HG02763 (cell line): ENCODE results near the gene NBPF14.
A peak's percentile ranks its signal among the peaks of the same experiment; 100 is the strongest.
"Not testable (repeated sequence)": the region's sequence is repeated elsewhere in the genome, so short reads cannot be mapped to it uniquely, and the experiment has no call there.

Source experiments
- ATAC-seq: cut with Tn5 transposase; IDR thresholded peaks from one replicate; pipeline ENCODE4 v1.9.1; 2021; ENCODE audit warnings: mild to moderate bottlenecking, moderate library complexity; ENCODE audit not compliant: unreplicated experiment

NBPF14 gene, protein sequence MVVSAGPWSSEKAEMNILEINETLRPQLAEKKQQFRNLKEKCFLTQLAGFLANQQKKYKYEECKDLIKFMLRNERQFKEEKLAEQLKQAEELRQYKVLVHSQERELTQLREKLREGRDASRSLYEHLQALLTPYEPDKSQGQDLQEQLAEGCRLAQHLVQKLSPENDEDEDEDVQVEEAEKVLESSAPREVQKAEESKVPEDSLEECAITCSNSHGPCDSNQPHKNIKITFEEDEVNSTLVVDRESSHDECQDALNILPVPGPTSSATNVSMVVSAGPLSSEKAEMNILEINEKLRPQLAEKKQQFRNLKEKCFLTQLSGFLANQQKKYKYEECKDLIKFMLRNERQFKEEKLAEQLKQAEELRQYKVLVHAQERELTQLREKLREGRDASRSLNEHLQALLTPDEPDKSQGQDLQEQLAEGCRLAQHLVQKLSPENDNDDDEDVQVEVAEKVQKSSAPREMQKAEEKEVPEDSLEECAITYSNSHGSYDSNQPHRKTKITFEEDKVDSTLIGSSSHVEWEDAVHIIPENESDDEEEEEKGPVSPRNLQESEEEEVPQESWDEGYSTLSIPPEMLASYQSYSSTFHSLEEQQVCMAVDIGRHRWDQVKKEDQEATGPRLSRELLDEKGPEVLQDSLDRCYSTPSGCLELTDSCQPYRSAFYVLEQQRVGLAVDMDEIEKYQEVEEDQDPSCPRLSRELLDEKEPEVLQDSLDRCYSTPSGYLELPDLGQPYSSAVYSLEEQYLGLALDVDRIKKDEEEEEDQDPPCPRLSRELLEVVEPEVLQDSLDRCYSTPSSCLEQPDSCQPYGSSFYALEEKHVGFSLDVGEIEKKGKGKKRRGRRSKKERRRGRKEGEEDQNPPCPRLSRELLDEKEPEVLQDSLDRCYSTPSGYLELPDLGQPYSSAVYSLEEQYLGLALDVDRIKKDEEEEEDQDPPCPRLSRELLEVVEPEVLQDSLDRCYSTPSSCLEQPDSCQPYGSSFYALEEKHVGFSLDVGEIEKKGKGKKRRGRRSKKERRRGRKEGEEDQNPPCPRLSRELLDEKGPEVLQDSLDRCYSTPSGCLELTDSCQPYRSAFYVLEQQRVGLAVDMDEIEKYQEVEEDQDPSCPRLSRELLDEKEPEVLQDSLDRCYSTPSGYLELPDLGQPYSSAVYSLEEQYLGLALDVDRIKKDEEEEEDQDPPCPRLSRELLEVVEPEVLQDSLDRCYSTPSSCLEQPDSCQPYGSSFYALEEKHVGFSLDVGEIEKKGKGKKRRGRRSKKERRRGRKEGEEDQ (N-terminal part only)

DNA sequence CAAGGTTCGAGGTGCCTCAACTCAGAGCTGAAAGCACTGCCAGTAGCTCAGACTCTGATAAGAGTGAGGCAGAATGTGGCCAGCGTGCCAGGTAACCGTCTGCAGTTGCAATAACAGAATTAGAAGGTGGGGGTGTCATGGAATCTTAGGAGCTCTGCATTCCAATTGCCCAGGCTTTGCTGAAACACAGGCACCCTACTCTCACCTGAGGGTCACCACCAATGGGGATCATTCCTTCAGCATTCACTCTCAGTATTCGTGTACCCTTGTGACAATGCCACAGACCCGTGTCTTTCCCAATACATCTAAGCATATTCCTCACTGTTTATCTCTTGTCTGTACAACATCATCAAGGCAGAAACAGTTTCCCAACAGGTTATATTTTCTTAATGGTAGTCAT is at the start of gene NBPF14:
TSS of gene NBPF14 (minus strand) at position 101 of the 400 bp plus-strand sequence. CDS start 294 bp downstream, outside the sequence.
- not testable (repeated sequence) for ATAC-seq

DNA sequence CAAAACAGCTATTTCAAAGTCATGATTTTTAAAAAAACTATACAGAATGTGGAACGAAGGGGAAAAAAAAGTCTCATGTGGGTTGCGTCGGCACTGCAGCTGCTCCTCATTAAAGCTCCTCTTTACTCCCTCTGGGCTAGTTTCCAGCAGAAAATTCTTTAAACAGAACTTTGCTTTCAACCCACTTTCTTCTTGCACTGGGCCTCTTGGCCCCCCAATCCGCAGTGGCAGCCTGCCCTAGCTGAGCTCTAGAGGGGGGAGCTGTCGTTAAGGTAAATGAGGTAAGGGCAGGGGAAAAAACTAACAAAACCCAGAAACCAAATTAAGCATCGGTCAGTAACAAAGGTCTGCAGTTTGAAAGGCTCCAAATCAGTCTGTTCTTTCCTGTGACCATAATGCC is 29.6 kb upstream of the NBPF14 start:
- ATAC-seq: not testable (repeated sequence)

DNA sequence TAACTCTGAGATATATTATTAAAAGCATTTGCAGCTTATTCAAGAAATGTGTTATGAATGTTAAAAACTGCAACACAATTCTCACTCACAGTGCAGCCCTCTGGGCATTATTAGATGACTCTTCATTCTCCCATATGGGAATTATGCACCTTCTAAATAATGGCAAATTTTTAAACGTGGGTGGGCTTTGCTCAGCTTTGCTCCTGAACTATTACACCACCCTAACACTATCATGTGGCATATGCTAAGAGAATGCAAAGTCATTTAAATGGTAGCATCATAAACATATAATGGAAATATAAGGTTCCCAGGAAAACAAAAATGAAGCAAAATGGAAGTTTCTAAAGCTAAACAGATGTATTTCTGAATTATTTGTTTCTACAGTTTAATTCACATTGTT is 22.4 kb upstream of the NBPF14 start:
- not testable (repeated sequence) for ATAC-seq

DNA sequence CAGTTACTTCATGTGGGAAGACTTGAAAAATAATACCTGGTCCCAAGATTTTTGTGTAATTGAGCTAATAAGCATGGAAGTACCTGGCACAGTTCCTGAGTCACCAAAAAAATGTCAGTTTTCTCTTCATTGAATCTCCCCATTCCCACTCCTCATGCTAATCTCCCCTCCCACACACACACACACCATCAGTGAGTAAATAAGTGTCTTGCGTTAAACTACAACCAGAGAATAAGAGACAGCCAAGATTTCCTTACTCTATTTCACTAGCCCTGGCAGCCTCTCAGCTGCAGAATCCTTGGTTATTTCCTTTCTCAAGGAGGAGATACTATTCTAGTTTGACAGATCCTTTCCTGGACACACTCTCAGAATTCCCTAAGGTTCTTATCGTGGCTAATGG is 9.5 kb upstream of the NBPF14 start:
- ATAC-seq: not testable (repeated sequence)

DNA sequence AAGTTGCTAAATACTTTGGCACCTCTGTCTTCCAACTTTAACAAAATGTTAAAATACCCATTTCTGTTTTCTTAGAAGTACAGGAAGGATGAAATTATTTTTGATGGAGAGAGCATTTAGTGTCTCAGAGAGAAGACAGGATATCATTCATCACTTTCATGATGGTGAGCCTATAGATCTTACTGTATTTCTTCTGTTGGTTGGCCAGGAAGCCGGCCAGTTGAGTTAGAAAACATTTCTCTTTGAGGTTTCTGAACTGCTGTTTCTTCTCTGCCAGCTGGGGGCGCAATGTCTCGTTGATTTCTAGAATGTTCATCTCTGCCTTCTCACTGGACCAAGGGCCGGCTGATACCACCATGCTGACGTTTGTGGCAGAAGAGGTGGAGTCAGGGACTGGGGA is 451 bp downstream of the NBPF14 start:
- ATAC-seq: not testable (repeated sequence)

DNA sequence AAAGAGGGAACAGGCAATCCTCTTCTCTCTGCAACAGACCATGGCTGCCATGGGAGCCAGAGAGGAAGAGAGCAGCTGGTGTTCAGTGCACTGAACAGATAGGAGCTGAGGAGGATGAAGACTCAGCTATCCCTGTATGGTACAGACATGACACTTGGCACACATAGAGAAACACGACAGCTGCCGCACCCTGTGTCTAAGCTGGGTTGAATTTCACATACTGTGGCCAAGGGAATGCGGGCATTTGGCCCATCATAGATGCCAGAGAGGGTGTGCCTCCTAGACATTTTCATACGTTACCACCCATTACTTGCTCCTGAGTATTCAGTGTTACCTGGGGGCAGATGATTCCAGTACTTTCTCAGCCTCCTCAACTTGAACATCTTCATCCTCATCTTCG is 4.7 kb downstream of the NBPF14 start:
- ATAC-seq: not testable (repeated sequence)

DNA sequence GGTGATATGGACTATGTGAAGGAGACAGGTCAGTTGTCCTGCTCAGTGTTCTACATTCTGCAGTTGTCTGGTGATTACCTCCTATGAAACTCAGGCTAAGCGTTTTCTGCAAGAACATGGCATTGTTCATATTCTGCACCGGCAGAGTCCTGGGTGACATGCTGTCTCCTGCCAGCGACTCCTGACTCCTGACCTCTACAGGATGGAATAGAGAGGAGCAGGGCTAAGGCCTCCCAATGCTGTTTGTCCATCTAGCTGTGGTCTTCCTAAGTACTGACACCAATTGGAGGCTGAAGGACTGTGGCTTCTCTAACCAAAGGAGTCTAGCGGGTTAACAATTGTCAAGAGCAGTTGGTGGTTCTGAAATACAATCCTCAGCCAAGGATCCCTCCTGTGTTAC is 63.7 kb downstream of the NBPF14 start:
- ATAC-seq: not testable (repeated sequence)

DNA sequence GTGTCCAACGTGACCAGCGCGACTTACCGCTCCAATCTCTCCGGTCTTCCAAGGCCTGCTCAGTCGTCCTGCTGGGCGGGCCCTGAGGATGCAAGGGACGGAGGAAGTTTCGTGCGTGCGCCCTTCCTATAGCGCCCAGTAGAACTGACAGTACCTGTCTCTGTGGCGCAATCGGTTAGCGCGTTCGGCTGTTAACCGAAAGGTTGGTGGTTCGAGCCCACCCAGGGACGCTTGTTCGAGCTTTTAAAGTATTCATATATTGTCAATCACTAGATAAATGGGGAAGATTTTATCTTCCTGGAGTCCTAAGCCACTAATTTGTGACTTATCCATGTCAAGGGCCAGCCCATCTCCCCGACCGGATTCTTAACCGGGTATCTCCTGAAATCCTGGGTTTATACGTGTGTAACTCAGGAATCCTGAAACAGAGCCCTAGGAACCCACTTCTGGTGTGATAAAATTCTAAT is 66.7 kb downstream of the NBPF14 start:
- not testable (repeated sequence) for ATAC-seq

DNA sequence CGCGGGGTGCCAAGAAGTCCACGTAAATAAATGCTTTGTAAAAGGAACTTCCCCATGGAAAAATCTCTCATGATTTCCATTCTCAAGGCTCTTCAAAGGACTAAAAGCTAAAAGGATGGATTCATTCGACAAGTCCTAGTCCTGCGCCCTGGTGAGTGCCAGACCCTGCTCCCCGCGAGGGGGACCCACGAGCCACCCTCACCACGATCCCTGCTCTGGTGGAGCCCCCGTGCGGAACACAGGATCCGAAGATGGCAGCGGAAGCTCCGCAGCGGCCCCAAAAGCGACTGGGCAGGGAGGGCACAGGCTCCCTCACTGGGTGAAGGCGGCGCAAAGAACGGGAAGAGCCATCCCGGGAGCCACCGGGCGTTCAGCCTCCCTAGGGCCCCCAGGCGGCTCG is 67.2 kb downstream of the NBPF14 start:
- not testable (repeated sequence) for ATAC-seq

DNA sequence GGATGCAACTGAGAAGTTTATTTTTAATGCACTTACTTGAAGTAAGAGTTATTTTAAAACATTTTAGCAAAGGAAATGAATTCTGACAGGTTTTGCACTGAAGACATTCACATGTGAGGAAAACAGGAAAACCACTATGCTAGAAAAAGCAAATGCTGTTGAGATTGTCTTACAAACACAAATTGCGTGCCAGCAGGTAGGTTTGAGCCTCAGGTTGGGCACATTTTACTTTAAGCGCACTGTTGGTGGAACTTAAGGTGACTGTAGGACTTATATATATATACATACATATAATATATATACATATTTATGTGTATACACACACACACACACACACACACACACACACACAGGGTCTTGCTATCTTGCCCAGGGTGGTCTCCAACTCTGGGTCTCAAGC is 69.2 kb downstream of the NBPF14 start:
- not testable (repeated sequence) for ATAC-seq

DNA sequence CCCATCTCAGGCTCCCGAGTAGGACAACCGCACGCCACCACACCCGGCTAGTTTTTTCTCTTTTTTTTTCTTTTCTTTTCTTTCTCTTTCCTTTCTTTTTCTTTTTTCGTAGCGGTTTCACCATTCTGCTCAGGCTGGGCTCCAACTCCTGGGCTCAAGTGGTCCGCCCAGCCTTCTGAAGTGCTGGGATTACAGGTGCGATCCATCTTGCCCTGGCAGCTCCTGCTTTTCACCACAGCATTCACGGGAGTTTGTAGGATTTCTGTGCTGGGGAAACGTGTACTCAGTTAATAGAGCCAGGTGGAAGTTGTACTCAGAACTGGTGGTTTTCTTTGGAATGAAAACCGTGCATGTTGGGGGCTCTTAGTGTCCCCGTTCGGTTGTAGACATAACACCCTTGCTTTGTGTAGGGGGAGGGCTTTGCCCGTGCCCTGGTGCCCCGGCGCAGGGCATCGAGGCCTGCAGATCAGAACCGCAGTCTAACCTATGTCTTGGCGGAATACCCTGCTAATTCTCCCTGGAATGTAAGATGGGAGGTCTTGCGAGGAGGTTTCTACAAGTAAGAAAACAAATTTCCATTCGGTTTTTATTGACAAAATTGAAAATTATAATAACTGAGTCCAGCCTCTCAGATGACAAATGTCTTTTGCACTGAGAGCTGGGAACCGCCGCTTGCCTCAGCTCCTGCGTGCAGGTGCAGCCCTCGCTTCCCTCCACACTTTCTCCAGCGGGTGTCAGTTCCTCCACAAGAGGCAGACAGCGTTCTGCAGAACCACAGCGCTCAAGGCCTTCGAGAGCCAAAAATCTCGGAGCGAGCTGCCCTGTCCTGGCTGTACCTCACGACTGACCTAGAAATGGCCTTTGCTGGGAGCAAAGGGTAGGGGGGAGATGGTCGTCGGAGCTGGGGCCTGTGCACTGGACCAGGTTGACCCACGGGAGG is 72.3 kb downstream of the NBPF14 start:
- ATAC-seq: peak; percentile 11

DNA sequence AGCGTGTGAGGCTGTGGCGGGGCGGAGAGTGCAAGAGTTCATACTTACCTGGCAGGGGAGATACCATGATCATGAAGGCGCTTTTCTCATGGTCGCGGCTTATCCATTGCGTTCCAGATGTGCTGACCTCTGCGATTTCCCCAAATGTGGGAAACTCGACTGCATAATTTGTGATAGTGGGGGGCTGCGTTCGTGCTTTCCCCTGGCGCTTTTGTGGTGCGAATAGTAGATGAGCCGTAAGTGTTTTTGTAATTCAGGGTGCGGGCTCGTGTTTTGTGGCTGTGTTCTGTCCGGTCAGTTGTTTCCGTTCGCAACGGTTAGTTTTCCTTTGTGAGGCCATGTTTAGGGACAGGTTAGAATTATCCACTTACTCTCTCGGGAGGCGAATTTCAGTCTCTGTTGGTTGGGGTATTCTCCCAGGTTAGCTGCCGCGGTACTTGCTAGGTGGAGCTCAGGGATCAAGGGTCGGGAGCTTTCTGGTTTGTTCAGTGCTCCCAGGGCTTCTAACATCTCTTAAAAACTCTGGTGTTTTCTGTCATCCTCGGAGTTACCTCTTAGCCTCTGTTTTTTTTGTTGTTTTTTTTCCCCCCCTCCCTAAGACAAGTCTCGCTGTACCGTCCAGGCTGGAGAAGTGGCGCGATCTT is 73.1 kb downstream of the NBPF14 start:
- ATAC-seq: peak; percentile 69

DNA sequence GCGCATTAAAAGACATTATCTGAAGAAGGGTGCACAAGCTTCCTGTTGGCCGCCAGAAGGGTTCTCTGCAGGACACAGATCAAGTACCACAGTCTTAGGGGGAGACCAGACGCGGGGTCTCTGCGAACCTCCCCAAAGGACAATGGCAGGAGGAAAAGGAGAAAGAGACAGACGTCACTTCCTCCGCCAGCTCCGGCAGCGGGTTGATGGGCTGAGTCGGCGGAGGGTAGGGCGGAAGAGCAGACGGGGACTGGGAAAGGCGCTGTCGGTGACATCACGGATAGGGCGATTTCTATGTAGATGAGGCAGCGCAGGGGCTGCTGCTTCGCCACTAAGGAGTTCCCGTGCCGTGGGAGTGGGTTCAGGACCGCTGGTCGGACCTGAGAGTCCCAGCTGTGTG is 73.7 kb downstream of the NBPF14 start:
- peak; percentile 67 for ATAC-seq

DNA sequence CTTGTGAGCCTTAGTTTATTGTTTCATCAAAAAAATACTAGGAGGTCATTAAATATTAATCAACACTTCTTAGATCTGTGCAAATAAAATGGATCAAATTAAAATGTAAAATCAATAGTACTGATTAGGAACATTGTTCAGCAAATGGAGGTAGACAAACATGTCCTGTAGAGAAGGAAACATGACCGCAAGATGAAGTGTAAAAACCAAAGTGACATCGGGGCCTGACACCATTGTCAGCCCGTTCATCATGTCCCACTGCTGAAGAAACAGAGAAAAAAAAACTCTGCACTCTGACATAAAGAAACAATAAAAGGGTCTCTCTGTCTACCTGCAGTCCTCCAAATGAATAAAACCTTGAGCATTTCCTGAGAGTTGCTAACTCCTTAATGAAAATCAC is 81.5 kb downstream of the NBPF14 start:
- not testable (repeated sequence) for ATAC-seq

DNA sequence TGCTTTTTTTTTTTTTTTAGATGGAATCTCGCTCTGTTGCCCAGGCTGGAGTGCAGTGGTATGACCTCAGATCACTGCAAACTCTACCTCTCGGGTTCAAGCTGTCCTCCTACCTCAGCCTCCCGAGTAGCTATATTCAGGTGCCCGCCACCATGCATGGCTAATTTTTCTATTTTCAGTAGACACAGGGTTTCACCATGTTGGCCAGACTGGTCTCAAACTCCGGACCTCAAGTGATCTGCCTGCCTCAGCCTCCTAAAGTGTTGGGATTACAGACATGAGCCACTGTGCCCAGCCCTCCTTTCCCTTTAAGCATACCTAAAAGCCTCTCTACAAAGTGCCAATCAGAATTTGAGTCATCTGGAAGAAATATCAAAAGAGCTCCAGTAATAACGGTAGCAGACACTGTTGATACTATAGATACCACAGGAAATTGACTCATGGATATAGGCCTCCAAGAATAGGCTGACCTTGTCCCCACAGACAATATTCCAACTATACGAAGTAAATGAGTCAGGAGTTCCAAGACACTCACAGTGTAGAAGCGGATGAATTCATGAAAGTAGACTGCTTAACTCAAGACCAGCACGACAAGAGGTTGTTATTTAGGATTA is 83.1 kb downstream of the NBPF14 start:
- not testable (repeated sequence) for ATAC-seq

DNA sequence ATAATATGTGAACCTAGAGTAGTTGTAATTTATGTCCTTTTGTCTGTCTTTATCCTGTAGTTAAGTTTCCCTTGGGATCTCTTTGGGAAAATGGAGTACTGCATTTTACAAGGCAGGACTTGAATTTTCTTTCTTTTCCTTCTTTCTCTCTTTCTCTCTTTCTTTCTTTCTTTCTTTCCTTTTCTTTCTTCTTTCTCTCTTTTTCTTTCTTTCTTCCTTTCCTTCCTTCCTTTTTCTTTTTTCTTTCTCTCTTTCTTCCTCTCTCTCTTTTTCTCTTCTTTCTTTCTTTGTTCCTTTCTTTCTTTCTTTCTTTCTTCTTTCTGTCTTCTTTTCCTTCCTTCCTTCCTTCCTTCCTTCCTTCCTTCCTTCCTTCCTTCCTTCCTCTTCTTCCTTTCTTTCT is 101.9 kb downstream of the NBPF14 start:
- ATAC-seq: not testable (repeated sequence)

DNA sequence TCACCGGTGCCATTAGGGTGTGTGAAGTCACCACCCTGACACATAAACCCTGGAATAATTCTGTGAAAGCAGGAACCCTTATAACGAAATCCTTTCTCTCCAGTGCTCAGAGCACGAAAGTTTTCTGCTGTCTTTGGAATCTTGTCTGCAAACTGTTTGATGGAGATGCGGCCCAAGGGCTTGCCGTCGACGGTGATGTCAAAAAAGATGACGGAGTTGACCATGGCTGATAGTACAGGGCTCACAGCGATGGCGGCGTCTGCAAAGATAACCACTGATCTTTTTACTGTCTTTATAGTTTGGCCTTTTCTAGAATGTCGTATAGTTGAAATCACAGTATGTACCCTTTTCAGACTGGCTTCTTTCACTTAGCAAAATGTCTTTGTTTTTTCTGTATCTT is 112.8 kb downstream of the NBPF14 start, which contains the start of gene PPIAL4G:
TSS of gene PPIAL4G (minus strand) at position 274 of the 400 bp plus-strand sequence. CDS start at position 224, 50 bp downstream.
- not testable (repeated sequence) for ATAC-seq
